Hepatocyte (in vitro differentiated cells): ENCODE measurements around the gene ACO2. TPM values are rescaled to one million over a fixed set of nuclear protein-coding genes. Genes with fewer than 3 reads are reported as not detected.
"Not testable (repeated sequence)": the region's sequence is repeated elsewhere in the genome, so short reads cannot be mapped to it uniquely, and the experiment has no call there.

Experiments
- DNase-seq: peaks from one replicate; pipeline ENCODE4 v3.0.0-alpha.2; 2016; ENCODE audit warnings: low spot score
- H2AFZ ChIP-seq: fragments of 200-600 bp; sonication (generic); 2 replicates; pipeline ENCODE4 v1.6.0; 2016; ENCODE audit warnings: antibody characterized with exemption, mild to moderate bottlenecking
- H3K27ac ChIP-seq: fragments of 200-600 bp; sonication (generic); 2 replicates; pipeline ENCODE4 v1.5.1; 2016; ENCODE audit warnings: mild to moderate bottlenecking
- H3K27me3 ChIP-seq: fragments of 200-600 bp; sonication (generic); 2 replicates; pipeline ENCODE4 v1.6.1; 2016
- H3K36me3 ChIP-seq: fragments of 200-600 bp; sonication (generic); replicated peaks from 2 replicates; pipeline ENCODE4 v1.5.1; 2016; ENCODE audit warnings: low read depth; ENCODE audit not compliant: insufficient read depth
- H3K4me1 ChIP-seq: fragments of 200-600 bp; sonication (generic); 2 replicates; pipeline ENCODE4 v1.5.1; 2016; ENCODE audit warnings: mild to moderate bottlenecking, moderate library complexity; ENCODE audit not compliant: insufficient read depth
- H3K4me2 ChIP-seq: fragments of 200-600 bp; sonication (generic); 2 replicates; pipeline ENCODE4 v1.6.0; 2016
- H3K4me3 ChIP-seq: fragments of 200-600 bp; sonication (generic); 2 replicates; pipeline ENCODE4 v1.5.1; 2016; ENCODE audit warnings: mild to moderate bottlenecking
- H3K79me2 ChIP-seq: fragments of 200-600 bp; sonication (generic); 2 replicates; pipeline ENCODE4 v1.6.0; 2017; ENCODE audit warnings: mild to moderate bottlenecking
- H3K9me2 ChIP-seq: fragments of 200-600 bp; sonication (generic); replicated peaks from 2 replicates; pipeline ENCODE4 v1.6.0; 2017; ENCODE audit warnings: mild to moderate bottlenecking; ENCODE audit not compliant: insufficient read depth
- H3K9me3 ChIP-seq: fragments of 200-600 bp; sonication (generic); 2 replicates; pipeline ENCODE4 v1.5.1; 2016; ENCODE audit warnings: low read depth, mild to moderate bottlenecking
- H4K20me1 ChIP-seq: fragments of 200-600 bp; sonication (generic); 2 replicates; pipeline ENCODE4 v1.6.0; 2016; ENCODE audit warnings: mild to moderate bottlenecking; ENCODE audit not compliant: insufficient read depth, poor library complexity, severe bottlenecking
- EZH2 ChIP-seq: fragments of 200-600 bp; sonication (generic); IDR thresholded peaks from 2 replicates; pipeline ENCODE4 v1.6.1; 2016; ENCODE audit warnings: antibody characterized with exemption, mild to moderate bottlenecking, borderline replicate concordance
- EZH2phosphoT487 ChIP-seq: fragments of 200-600 bp; sonication (generic); IDR thresholded peaks from one replicate; pipeline ENCODE4 v1.6.1; 2018; ENCODE audit warnings: antibody characterized with exemption, mild to moderate bottlenecking, low read depth, moderate library complexity; ENCODE audit not compliant: unreplicated experiment, severe bottlenecking
- WGBS: methylation state at CpG from one replicate; pipeline ENCODE4 v1.1.6; 2016; ENCODE audit warnings: low lambda C conversion rate; ENCODE audit errors: missing lambda C conversion rate; 5-methylcytosine and 5-hydroxymethylcytosine counted together
- polyA plus RNA-seq: library from polyadenylated mRNA; unstranded; fragments of >200 nt; fragmentation: Nextera tagmentation; extraction: Ambion mirVana; gene quantifications from 2 replicates; pipeline ENCODE4 v1.2.1, GENCODE V29; 2016
- total RNA-seq: library from RNA; depleted of rRNA; stranded (reverse); fragments of >200 nt; gene quantifications from 2 replicates; pipeline ENCODE4 v1.2.3, GENCODE V29; 2014
- TF ChIP-seq, protein P1 (sequence below): fragments of 200-600 bp; sonication (generic); IDR thresholded peaks from 2 replicates; pipeline ENCODE4 v1.5.1; 2016; ENCODE audit warnings: antibody characterized with exemption, mild to moderate bottlenecking; ENCODE audit not compliant: poor library complexity

Gene ACO2
- total and polyA plus RNA-seq, 2 experiments from 2014 or later: 129 to 196 TPM

DNA sequence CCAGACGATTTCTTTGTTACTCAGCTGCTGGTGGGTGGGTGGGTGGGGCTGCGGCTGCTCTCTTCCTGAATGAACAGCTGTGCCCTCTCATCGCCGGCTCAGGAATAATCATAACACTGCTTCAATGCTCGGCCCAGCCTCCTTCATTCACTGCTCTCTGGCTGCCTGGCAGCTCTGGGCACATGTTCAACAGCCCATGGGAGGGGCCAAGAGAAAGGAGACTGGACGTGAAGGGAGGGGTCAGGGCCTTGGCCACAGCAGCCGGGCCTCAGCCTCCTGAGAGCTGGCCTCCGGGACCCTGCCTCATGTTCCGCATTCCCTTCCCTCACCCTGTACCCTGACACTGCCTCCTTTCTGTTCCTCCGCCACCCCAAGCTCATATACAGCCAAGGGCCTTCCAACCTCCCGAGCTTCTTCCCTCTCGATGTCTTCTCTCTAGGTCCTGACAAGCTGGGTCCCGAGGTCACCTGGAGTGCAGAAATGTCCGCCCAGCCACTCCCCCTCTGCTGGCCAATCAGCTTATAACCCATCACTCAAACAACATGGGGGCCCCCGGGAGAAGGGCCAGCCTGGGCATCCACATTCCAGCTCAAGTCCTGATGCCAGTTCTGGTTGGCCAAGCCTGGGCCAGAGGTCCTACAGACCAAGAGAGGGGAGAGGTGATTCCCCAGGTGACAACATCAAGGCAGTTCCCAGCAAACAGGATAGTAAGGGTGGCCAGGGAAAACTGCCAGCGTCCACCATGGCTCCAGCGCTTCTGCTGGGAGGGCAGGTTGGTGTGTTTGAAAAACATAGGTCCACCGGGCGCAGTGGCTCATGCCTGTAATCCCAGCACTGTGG is 88.7 kb downstream of the ACO2 start:
- H4K20me1 ChIP-seq: no peaks in the 10 kb centered on the region
- WGBS: 67% methylated on average over 19 of the region's 19 CpGs
- H3K4me2 ChIP-seq: peak overlapping the region; percentile 61
- no peaks in the 10 kb centered on the region for H3K79me2 ChIP-seq
- no peaks in the 10 kb centered on the region for H3K36me3 ChIP-seq
- H3K27me3 ChIP-seq: no peaks in the 10 kb centered on the region
- H3K4me1 ChIP-seq: peaks cover 30% of the 10 kb centered on the region
- H2AFZ ChIP-seq: no peak overlapping the region
- H3K9me3 ChIP-seq: no peaks in the 10 kb centered on the region
- H3K9me2 ChIP-seq: no peaks in the 10 kb centered on the region
- peak overlapping the region; percentile 88 for H3K27ac ChIP-seq
- TF ChIP-seq, protein P1, sequence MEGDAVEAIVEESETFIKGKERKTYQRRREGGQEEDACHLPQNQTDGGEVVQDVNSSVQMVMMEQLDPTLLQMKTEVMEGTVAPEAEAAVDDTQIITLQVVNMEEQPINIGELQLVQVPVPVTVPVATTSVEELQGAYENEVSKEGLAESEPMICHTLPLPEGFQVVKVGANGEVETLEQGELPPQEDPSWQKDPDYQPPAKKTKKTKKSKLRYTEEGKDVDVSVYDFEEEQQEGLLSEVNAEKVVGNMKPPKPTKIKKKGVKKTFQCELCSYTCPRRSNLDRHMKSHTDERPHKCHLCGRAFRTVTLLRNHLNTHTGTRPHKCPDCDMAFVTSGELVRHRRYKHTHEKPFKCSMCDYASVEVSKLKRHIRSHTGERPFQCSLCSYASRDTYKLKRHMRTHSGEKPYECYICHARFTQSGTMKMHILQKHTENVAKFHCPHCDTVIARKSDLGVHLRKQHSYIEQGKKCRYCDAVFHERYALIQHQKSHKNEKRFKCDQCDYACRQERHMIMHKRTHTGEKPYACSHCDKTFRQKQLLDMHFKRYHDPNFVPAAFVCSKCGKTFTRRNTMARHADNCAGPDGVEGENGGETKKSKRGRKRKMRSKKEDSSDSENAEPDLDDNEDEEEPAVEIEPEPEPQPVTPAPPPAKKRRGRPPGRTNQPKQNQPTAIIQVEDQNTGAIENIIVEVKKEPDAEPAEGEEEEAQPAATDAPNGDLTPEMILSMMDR: no peak
- TF ChIP-seq EZH2phosphoT487: no peak
- no peak for TF ChIP-seq EZH2
- DNase-seq: peak; percentile 69
- no peak overlapping the region for H3K4me3 ChIP-seq

DNA sequence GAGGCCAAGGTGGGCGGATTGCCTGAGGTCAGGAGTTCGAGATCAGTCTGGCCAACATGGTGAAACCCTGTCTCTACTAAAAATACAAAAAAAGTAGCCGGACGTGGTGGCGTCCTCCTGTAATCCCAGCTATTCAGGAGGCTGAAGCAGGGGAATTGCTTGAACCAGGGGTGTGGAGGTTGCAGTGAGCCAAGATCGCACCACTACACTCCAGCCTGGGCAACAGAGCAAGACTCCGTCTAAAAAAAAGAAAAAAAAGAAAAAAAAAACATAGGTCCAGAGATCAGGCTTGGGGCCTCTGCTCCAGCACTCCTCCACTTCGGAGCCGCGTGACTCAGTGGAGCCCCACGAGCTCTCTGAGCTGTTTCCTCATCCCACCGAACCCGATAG is 89.3 kb downstream of the ACO2 start:
- not testable (repeated sequence) for H4K20me1 ChIP-seq, H3K9me2 ChIP-seq, DNase-seq, H3K36me3 ChIP-seq, H3K4me2 ChIP-seq, H3K27me3 ChIP-seq, H3K79me2 ChIP-seq, H3K9me3 ChIP-seq, H3K4me3 ChIP-seq, H3K27ac ChIP-seq, H2AFZ ChIP-seq
- H3K4me1 ChIP-seq: peaks cover 36% of the 10 kb centered on the region
- 91% methylated on average over 12 of the region's 13 CpGs for WGBS

DNA sequence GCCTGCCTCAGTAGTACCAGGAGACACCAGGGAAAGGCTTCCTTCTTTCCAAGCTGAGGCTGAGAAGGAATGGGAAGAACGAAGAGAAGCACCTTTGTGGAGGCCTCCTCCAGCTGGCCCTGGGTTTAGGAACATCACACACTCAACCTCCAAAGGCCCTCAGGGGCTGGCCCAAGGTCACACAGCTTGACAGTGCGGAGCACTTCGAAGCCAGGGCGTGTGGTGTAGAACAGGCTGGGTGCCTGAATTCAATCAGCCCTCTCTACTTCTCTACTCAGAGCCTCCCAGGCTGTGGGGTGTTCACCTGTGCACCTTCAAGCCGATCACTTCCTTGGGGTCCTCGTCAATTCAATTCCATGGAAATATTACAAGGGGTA is 91.2 kb downstream of the ACO2 start:
- Histone ChIP-seq H4K20me1 (no peaks in the 10 kb centered on the region), H2AFZ (no peak overlapping the region), H3K27ac (peak overlapping the region; percentile 35), H3K79me2 (no peaks in the 10 kb centered on the region), H3K27me3 (no peaks in the 10 kb centered on the region), H3K4me2 (peak overlapping the region; percentile 86), H3K4me3 (no peak overlapping the region), H3K9me3 (no peaks in the 10 kb centered on the region), H3K4me1 (peaks cover 44% of the 10 kb centered on the region), H3K9me2 (no peaks in the 10 kb centered on the region), H3K36me3 (no peaks in the 10 kb centered on the region)
- no peak for TF ChIP-seq EZH2phosphoT487
- TF ChIP-seq, protein P1: no peak
- no peak for TF ChIP-seq EZH2
- WGBS: 49% methylated on average over 4 of the region's 6 CpGs
- no peak for DNase-seq

DNA sequence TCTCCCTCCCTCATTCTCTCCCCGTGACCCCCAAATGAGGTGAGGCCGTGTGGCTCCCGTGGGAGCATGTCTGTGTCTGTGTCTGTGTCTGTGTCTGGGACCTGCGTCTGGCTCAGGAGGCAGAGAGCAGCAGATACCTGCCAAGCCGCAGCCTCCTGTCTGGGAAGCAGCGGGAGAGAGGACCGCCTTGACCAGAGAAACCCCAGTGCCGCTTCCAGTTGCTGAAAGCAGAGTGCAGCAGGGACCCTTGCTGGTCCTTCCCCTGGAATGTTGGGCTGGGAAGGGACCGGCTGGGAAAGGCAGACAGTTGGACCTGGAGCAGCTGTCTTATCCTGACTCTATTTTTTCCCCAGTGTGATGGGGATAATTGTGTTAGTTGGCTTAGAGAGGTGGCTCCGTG is 92.4 kb downstream of the ACO2 start:
- Histone ChIP-seq H3K36me3 (no peaks in the 10 kb centered on the region), H3K9me2 (no peaks in the 10 kb centered on the region), H3K4me3 (no peak overlapping the region), H2AFZ (no peak overlapping the region), H3K4me1 (peaks cover 52% of the 10 kb centered on the region), H4K20me1 (no peaks in the 10 kb centered on the region), H3K27me3 (no peaks in the 10 kb centered on the region), H3K27ac (peak overlapping the region; percentile 47), H3K9me3 (no peaks in the 10 kb centered on the region), H3K4me2 (peak overlapping the region; percentile 86), H3K79me2 (no peaks in the 10 kb centered on the region)
- 55% methylated on average over 10 of the region's 10 CpGs for WGBS
- TF ChIP-seq EZH2: no peak
- TF ChIP-seq, protein P1: no peak
- no peak for TF ChIP-seq EZH2phosphoT487
- DNase-seq: peak; percentile 27
